DOHH2 (cell line): ENCODE measurements around the gene GMDS.

ENCODE experiments used
- H3F3A ChIP-seq: fragments of 200-600 bp; sonication (generic), shearing (Covaris generic); 2 replicates; pipeline ENCODE4 v1.6.0; 2016; ENCODE audit warnings: antibody characterized with exemption, mild to moderate bottlenecking; ENCODE audit not compliant: control insufficient read depth, insufficient read depth
- H3K27ac ChIP-seq: fragments of 200-600 bp; sonication (generic); 2 replicates; pipeline ENCODE4 v1.5.1; 2014; ENCODE audit warnings: low read depth, mild to moderate bottlenecking, low read length, moderate library complexity
- H3K27me3 ChIP-seq: fragments of 200-600 bp; sonication (generic); 2 replicates; pipeline ENCODE4 v1.6.1; 2014; ENCODE audit warnings: mild to moderate bottlenecking, low read length, mixed read lengths; ENCODE audit not compliant: control insufficient read depth
- H3K36me3 ChIP-seq: fragments of 200-600 bp; sonication (generic); 2 replicates; pipeline ENCODE4 v1.6.1; 2014; ENCODE audit warnings: mild to moderate bottlenecking, low read length, moderate library complexity, mixed read lengths; ENCODE audit not compliant: control insufficient read depth
- H3K4me1 ChIP-seq: fragments of 200-600 bp; sonication (generic); 2 replicates; pipeline ENCODE4 v1.6.1; 2014; ENCODE audit warnings: mild to moderate bottlenecking, low read length, mixed read lengths; ENCODE audit not compliant: control insufficient read depth
- H3K4me2 ChIP-seq: fragments of 200-600 bp; sonication (generic); 2 replicates; pipeline ENCODE4 v1.6.0; 2014; ENCODE audit warnings: mild to moderate bottlenecking, low read length, moderate library complexity
- H3K4me3 ChIP-seq: fragments of 200-600 bp; sonication (generic); 2 replicates; pipeline ENCODE4 v1.5.1; 2014; ENCODE audit warnings: mild to moderate bottlenecking, low read length, mixed read lengths
- H3K79me2 ChIP-seq: fragments of 200-600 bp; sonication (generic); 2 replicates; pipeline ENCODE4 v1.6.1; 2014; ENCODE audit warnings: mild to moderate bottlenecking, low read length, mixed read lengths; ENCODE audit not compliant: control insufficient read depth
- H3K9me2 ChIP-seq: fragments of 200-600 bp; sonication (generic); replicated peaks from 2 replicates; pipeline ENCODE4 v1.6.1; 2014; ENCODE audit warnings: mild to moderate bottlenecking, low read length, mixed read lengths; ENCODE audit not compliant: control insufficient read depth
- H3K9me3 ChIP-seq: fragments of 200-600 bp; sonication (generic); 2 replicates; pipeline ENCODE4 v1.6.1; 2014; ENCODE audit warnings: antibody characterized with exemption, low read length, mixed read lengths; ENCODE audit not compliant: control insufficient read depth, insufficient read depth
- H4K20me1 ChIP-seq: fragments of 200-600 bp; sonication (generic); 2 replicates; pipeline ENCODE4 v1.6.0; 2014; ENCODE audit warnings: low read depth, mild to moderate bottlenecking, antibody characterized with exemption, low read length, moderate library complexity; ENCODE audit not compliant: control insufficient read depth, insufficient read depth
- EZH2phosphoT487 ChIP-seq: fragments of 200-600 bp; sonication (generic); IDR thresholded peaks from 2 replicates; pipeline ENCODE4 v1.6.1; 2017; ENCODE audit warnings: borderline replicate concordance, mild to moderate bottlenecking, antibody characterized with exemption, low read length, moderate library complexity, mixed read lengths
- TF ChIP-seq, protein P1 (sequence below): fragments of 200-600 bp; sonication (generic); IDR thresholded peaks from one replicate; pipeline ENCODE4 v1.5.1; 2014; ENCODE audit warnings: antibody characterized with exemption, mild to moderate bottlenecking, low read depth, low read length; ENCODE audit not compliant: poor library complexity, severe bottlenecking

GMDS gene

DNA sequence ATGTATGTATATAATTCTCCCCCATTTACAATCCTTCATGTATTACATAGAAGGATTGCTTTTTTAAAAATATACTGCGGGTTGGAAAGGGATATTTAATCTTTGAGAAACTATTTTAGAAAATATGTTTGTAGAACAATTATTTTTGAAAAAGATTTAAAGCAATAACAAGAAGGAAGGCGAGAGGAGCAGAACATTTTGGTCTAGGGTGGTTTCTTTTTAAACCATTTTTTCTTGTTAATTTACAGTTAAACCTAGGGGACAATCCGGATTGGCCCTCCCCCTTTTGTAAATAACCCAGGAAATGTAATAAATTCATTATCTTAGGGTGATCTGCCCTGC, 632.1 kb downstream of the GMDS start:
- peaks cover 22% of the 10 kb centered on the region for H3K27me3 ChIP-seq
- no peaks in the 10 kb centered on the region for H3K36me3 ChIP-seq
- peaks cover 17% of the 10 kb centered on the region for H3K4me1 ChIP-seq
- no peaks in the 10 kb centered on the region for H4K20me1 ChIP-seq
- 0 out of 2 replicates have a peak overlapping the region, but pooled peaks have one; percentile 1 for H3K4me2 ChIP-seq
- H3K4me3 ChIP-seq, result no peak overlapping the region
- peaks cover 11% of the 10 kb centered on the region for H3F3A ChIP-seq
- no peaks in the 10 kb centered on the region for H3K79me2 ChIP-seq
- TF ChIP-seq, protein P1, sequence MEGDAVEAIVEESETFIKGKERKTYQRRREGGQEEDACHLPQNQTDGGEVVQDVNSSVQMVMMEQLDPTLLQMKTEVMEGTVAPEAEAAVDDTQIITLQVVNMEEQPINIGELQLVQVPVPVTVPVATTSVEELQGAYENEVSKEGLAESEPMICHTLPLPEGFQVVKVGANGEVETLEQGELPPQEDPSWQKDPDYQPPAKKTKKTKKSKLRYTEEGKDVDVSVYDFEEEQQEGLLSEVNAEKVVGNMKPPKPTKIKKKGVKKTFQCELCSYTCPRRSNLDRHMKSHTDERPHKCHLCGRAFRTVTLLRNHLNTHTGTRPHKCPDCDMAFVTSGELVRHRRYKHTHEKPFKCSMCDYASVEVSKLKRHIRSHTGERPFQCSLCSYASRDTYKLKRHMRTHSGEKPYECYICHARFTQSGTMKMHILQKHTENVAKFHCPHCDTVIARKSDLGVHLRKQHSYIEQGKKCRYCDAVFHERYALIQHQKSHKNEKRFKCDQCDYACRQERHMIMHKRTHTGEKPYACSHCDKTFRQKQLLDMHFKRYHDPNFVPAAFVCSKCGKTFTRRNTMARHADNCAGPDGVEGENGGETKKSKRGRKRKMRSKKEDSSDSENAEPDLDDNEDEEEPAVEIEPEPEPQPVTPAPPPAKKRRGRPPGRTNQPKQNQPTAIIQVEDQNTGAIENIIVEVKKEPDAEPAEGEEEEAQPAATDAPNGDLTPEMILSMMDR, result no peak
- TF ChIP-seq EZH2phosphoT487, result no peak
- no peaks in the 10 kb centered on the region for H3K9me2 ChIP-seq
- H3K9me3 ChIP-seq, result no peaks in the 10 kb centered on the region
- H3K27ac ChIP-seq, result no peak overlapping the region

DNA sequence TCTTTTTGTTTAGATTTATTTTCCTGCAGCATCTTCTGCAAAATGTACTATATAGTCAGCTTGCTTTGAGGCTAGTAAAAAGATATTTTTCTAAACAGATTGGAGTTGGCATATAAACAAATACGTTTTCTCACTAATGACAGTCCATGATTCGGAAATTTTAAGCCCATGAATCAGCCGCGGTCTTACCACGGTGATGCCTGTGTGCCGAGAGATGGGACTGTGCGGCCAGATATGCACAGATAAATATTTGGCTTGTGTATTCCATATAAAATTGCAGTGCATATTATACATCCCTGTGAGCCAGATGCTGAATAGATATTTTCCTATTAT, 632.5 kb downstream of the GMDS start:
- peaks cover 21% of the 10 kb centered on the region for H3K4me1 ChIP-seq
- TF ChIP-seq EZH2phosphoT487, result no peak
- TF ChIP-seq, protein P1, result no peak
- no peaks in the 10 kb centered on the region; the same call in 1 of the 2 replicates for H4K20me1 ChIP-seq
- H3K4me3 ChIP-seq, result no peak overlapping the region
- H3K4me2 ChIP-seq, result 0 out of 2 replicates have a peak overlapping the region, but pooled peaks have one; percentile 1
- H3F3A ChIP-seq, result peaks cover 11% of the 10 kb centered on the region
- H3K27me3 ChIP-seq, result peaks cover 26% of the 10 kb centered on the region
- no peak overlapping the region for H3K27ac ChIP-seq
- no peaks in the 10 kb centered on the region for H3K9me3 ChIP-seq
- H3K9me2 ChIP-seq, result no peaks in the 10 kb centered on the region
- no peaks in the 10 kb centered on the region for H3K79me2 ChIP-seq
- H3K36me3 ChIP-seq, result no peaks in the 10 kb centered on the region

DNA sequence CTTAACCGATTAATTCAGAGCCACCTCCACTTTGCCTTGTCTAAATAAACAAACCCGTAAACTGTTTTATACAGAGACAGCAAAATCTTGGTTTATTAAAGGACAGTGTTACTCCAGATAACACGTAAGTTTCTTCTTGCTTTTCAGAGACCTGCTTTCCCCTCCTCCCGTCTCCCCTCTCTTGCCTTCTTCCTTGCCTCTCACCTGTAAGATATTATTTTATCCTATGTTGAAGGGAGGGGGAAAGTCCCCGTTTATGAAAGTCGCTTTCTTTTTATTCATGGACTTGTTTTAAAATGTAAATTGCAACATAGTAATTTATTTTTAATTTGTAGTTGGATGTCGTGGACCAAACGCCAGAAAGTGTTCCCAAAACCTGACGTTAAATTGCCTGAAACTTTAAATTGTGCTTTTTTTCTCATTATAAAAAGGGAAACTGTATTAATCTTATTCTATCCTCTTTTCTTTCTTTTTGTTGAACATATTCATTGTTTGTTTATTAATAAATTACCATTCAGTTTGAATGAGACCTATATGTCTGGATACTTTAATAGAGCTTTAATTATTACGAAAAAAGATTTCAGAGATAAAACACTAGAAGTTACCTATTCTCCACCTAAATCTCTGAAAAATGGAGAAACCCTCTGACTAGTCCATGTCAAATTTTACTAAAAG, 633.0 kb downstream of the GMDS start:
- no peaks in the 10 kb centered on the region for H3K9me2 ChIP-seq
- H3K27ac ChIP-seq, result no peak overlapping the region
- TF ChIP-seq, protein P1, result no peak
- TF ChIP-seq EZH2phosphoT487, result 0 out of 2 replicates have a peak, but pooled peaks have one; percentile 22
- H3K79me2 ChIP-seq, result no peaks in the 10 kb centered on the region
- peaks cover 11% of the 10 kb centered on the region for H3F3A ChIP-seq
- H4K20me1 ChIP-seq, result no peaks in the 10 kb centered on the region; the same call in 1 of the 2 replicates
- H3K27me3 ChIP-seq, result peaks cover 31% of the 10 kb centered on the region
- no peaks in the 10 kb centered on the region for H3K36me3 ChIP-seq
- H3K4me3 ChIP-seq, result peak overlapping the region; percentile 13; the same call in 1 of the 2 replicates
- no peaks in the 10 kb centered on the region for H3K9me3 ChIP-seq
- peaks cover 26% of the 10 kb centered on the region for H3K4me1 ChIP-seq
- peak overlapping the region; percentile 42 for H3K4me2 ChIP-seq
